PFSK-1 (cell line): Measurements from ENCODE around the gene COL25A1.

Experiments used
- POLR2AphosphoS5 ChIP-seq: IDR thresholded peaks from 2 replicates; pipeline ENCODE4 v1.6.1; 2012; ENCODE audit warnings: low read depth, mild to moderate bottlenecking, control low read depth, low read length, moderate library complexity
- REST ChIP-seq, 2 experiments: IDR thresholded peaks; 2 replicates each; pipeline versions ENCODE4 v1.6.1 to v1.8.0; 2011 to 2012; ENCODE audit warnings: low read depth in 2 of 2, low read length in 2 of 2, control low read depth in 1 of 2, inconsistent platforms in 1 of 2, mild to moderate bottlenecking in 1 of 2, moderate library complexity in 1 of 2; ENCODE audit not compliant: insufficient read depth in 1 of 2
- SIN3A ChIP-seq: IDR thresholded peaks from 2 replicates; pipeline ENCODE4 v1.6.1; 2012; ENCODE audit warnings: mild to moderate bottlenecking, low read length, moderate library complexity, borderline replicate concordance; ENCODE audit not compliant: insufficient read depth
- TAF1 ChIP-seq: IDR thresholded peaks from 2 replicates; pipeline ENCODE4 v1.6.1; 2012; ENCODE audit warnings: low read length, control low read depth, borderline replicate concordance; ENCODE audit not compliant: insufficient read depth

GRCh38 chr4:109016200-109016599, 286.3 kb downstream of the COL25A1 start:
- no peak for TF ChIP-seq POLR2AphosphoS5
- no peak for TF ChIP-seq REST (IDR thresholded peaks at IDR 0.05; ENCODE audit: insufficient read depth in 1 of 2, low read depth in 2 of 2, low read length in 2 of 2)
- TF ChIP-seq TAF1 = no peak
- TF ChIP-seq SIN3A = no peak
